Measurements from ENCODE around the gene PPRC1.

DNA sequence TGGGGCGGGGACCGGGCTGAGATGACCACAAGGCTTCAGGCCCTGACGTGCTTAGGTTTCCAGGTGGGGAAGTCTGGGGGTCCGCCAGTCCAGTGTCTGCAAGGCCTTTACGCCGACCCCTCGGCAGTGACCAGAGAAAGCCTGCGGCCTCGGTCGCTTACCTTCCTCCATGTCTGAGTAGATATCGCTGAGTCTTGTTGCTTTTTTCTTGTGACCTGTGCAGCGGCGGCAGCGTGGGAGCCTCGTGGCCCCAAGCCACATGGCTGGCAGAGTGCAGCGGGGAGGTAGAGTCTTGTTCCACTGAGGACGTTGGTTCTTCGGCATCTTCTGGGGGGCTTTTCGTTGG lies 19.7 kb downstream of the PPRC1 start:
- TF ChIP-seq CTCF (IDR thresholded peaks at IDR 0.05) (no peak), POLR2A (IDR thresholded peaks at IDR 0.05) (no peak)

Measured in lower leg skin (tissue), 3 donors.